SU-DHL-6 (cell line): ENCODE measurements around the gene ZNF341.
"Not testable (repeated sequence)": the region's sequence is repeated elsewhere in the genome, so short reads cannot be mapped to it uniquely, and the experiment has no call there.

Experiments used
- H2AFZ ChIP-seq: fragments of 200-600 bp; sonication (generic); 2 replicates; pipeline ENCODE4 v1.6.1; 2014; ENCODE audit warnings: low read depth, mild to moderate bottlenecking, moderate library complexity, mixed read lengths, antibody characterized with exemption, low read length; ENCODE audit not compliant: severe bottlenecking
- H3F3A ChIP-seq: fragments of 200-600 bp; shearing (Covaris generic); 2 replicates; pipeline ENCODE4 v1.6.0; 2016; ENCODE audit warnings: antibody characterized with exemption, mild to moderate bottlenecking; ENCODE audit not compliant: insufficient read depth
- H3K27ac ChIP-seq: fragments of 200-600 bp; sonication (generic); 2 replicates; pipeline ENCODE4 v1.5.1; 2016; ENCODE audit warnings: low read depth, mild to moderate bottlenecking, low read length, moderate library complexity, mixed read lengths
- H3K27me3 ChIP-seq: fragments of 200-600 bp; sonication (generic), shearing (Covaris generic); 2 replicates; pipeline ENCODE4 v1.6.0; 2014; ENCODE audit warnings: mild to moderate bottlenecking, low read length
- H3K36me3 ChIP-seq: fragments of 200-600 bp; sonication (generic); 2 replicates; pipeline ENCODE4 v1.6.1; 2014; ENCODE audit warnings: mild to moderate bottlenecking, low read length, mixed read lengths
- H3K4me2 ChIP-seq: fragments of 300-600, 200-600 bp; shearing (Covaris generic), sonication (generic); 2 replicates; pipeline ENCODE4 v1.6.0; 2014; ENCODE audit warnings: low read length, low read depth, mild to moderate bottlenecking; ENCODE audit not compliant: poor library complexity, severe bottlenecking
- H3K4me3 ChIP-seq: fragments of 200-600 bp; sonication (generic); 2 replicates; pipeline ENCODE4 v1.5.1; 2014; ENCODE audit warnings: antibody characterized with exemption, low read length, mild to moderate bottlenecking, mixed read lengths; ENCODE audit not compliant: insufficient read depth, poor library complexity, severe bottlenecking
- H3K79me2 ChIP-seq: fragments of 200-600 bp; sonication (generic); 2 replicates; pipeline ENCODE4 v1.6.1; 2014; ENCODE audit warnings: mild to moderate bottlenecking, low read length, moderate library complexity; ENCODE audit not compliant: insufficient read depth
- H3K9ac ChIP-seq: fragments of 200-600 bp; sonication (generic); 2 replicates; pipeline ENCODE4 v1.7.0; 2014; ENCODE audit warnings: mild to moderate bottlenecking, low read length
- H3K9me2 ChIP-seq: fragments of 200-600 bp; sonication (generic); replicated peaks from 2 replicates; pipeline ENCODE4 v1.6.1; 2014; ENCODE audit warnings: low read length; ENCODE audit not compliant: insufficient read depth
- H3K9me3 ChIP-seq: fragments of 200-600 bp; sonication (generic); 2 replicates; pipeline ENCODE4 v1.6.1; 2014; ENCODE audit warnings: low read length, mixed read lengths; ENCODE audit not compliant: insufficient read depth
- H4K20me1 ChIP-seq: fragments of 200-600 bp; sonication (generic); 2 replicates; pipeline ENCODE4 v1.6.1; 2014; ENCODE audit warnings: low read depth, mild to moderate bottlenecking, antibody characterized with exemption, low read length, moderate library complexity, mixed read lengths
- EZH2phosphoT487 ChIP-seq: fragments of 200-600 bp; sonication (generic), shearing (Covaris generic); conservative IDR thresholded peaks from 2 replicates; pipeline ENCODE4 v1.6.1; 2018; ENCODE audit warnings: mild to moderate bottlenecking, antibody characterized with exemption, low read length, moderate library complexity, mixed read lengths
- TF ChIP-seq, protein P1 (sequence below): fragments of 200-600 bp; sonication (generic); IDR thresholded peaks from one replicate; pipeline ENCODE4 v1.5.1; 2017; ENCODE audit warnings: antibody characterized with exemption, mild to moderate bottlenecking, low read length, moderate library complexity; ENCODE audit not compliant: insufficient read depth, poor library complexity, severe bottlenecking

Gene ZNF341

DNA sequence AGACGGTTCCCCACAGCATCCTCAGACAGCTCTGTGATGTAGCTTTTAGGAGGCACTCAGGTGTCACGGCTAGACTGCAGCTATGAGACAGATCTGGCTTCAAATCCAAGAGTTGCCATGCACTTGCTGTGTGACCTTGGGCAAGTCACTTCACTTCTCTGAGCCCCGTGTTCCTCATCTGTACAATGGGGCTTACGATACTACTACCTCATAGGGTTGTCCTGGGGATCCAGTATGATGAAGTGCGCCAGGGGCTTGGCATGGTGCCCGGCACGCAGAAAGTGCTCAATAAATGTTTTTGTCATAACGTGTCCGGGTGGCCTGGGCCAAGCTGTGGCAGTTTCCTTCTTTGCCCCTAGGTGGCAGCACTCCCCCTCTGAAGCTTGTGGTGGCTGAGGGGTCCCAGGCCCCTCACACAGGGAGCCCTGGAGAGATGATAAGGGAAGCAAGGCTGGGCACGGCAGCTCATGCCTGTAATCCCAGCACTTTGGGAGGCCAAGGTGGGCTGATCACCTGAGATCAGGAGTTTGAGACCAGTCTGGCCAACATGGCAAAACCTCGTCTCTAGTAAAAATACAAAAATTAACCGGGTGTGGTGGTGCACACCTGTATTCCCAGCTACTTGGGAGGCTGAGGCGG, 60.3 kb downstream of the ZNF341 start:
- Histone ChIP-seq H4K20me1 (no peaks in the 10 kb centered on the region), H3K9me3 (no peaks in the 10 kb centered on the region), H2AFZ (no peak overlapping the region), H3K79me2 (no peaks in the 10 kb centered on the region), H3K9me2 (no peaks in the 10 kb centered on the region), H3K27ac (0 out of 2 replicates have a peak overlapping the region, but pooled peaks have one; percentile 6), H3K9ac (no peak overlapping the region), H3K4me3 (no peak overlapping the region), H3K4me2 (no peak overlapping the region), H3K36me3 (no peaks in the 10 kb centered on the region), H3K27me3 (no peaks in the 10 kb centered on the region), H3F3A (no peaks in the 10 kb centered on the region)
- TF ChIP-seq EZH2phosphoT487 = no peak
- TF ChIP-seq, protein P1, sequence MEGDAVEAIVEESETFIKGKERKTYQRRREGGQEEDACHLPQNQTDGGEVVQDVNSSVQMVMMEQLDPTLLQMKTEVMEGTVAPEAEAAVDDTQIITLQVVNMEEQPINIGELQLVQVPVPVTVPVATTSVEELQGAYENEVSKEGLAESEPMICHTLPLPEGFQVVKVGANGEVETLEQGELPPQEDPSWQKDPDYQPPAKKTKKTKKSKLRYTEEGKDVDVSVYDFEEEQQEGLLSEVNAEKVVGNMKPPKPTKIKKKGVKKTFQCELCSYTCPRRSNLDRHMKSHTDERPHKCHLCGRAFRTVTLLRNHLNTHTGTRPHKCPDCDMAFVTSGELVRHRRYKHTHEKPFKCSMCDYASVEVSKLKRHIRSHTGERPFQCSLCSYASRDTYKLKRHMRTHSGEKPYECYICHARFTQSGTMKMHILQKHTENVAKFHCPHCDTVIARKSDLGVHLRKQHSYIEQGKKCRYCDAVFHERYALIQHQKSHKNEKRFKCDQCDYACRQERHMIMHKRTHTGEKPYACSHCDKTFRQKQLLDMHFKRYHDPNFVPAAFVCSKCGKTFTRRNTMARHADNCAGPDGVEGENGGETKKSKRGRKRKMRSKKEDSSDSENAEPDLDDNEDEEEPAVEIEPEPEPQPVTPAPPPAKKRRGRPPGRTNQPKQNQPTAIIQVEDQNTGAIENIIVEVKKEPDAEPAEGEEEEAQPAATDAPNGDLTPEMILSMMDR = peak; percentile 75

DNA sequence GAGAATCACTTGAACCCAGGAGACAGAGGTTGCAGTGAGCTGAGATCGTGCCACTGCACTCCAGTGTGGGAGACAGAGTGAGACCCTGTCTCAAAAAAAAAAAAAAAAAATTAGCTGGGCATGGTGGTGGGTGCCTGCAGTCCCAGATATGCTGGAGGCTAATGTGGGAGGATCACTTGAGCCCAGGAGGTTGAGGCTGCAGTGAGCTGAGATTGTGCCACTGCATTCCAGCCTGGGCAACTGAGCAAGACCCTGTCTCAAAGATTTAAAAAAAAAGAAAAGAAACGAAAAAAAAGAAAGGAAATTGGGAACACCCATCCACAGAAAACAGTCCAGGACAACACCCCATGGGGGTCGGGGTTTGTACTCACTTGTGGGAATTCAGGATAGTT, 60.8 kb downstream of the ZNF341 start:
- not testable (repeated sequence) for H3K9me3 ChIP-seq, H3K9ac ChIP-seq, H3K27ac ChIP-seq, H3K4me3 ChIP-seq, H3K79me2 ChIP-seq, H3K4me2 ChIP-seq, H4K20me1 ChIP-seq, H3K9me2 ChIP-seq, H3K27me3 ChIP-seq, H3K36me3 ChIP-seq, H2AFZ ChIP-seq, H3F3A ChIP-seq

DNA sequence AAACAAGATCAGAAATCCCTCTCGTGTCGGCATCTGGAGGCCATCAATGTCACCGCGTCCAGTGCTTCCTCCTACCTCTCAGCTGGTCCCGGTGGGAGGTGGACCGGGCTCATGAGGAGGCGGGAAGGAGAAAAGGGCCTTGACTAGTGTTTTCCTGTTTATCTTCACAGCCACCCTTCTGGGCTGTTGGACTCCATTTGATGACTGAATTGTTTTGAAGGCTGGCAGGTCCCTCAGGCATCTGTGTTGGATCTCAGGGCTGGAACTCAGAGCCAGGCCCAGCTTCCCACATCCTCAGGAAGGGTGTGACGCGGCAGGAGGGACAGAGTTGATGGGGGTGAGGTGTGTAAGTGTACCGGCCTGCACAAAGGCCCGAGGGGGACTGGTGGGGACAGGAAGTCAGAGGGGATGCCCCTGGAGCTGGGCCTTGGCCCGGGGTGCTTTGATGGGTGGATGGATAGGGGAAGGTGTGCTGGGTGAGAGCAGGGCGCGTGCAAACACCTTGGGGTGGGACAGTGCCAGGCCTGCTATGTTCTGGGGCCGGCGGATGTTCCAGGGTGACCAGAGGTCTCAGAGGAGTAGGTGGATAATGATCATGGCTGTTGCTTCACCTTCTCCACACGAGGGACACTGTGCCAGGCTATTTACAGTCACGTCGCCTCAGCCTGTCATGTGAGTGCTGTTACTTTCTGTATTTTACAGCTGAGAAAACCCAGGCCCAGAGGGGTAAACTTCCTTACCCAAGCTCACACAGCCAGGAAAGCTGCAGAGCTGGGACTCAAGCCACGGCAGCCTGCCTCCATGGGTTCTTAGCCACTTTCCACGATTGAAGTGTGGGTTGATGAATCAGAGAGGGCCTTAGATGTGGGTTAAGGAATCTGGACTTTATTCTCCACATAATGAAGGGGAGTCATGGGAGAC, 61.5 kb downstream of the ZNF341 start:
- H3K9me3 ChIP-seq = no peaks in the 10 kb centered on the region
- H3F3A ChIP-seq = no peaks in the 10 kb centered on the region
- H3K36me3 ChIP-seq = no peaks in the 10 kb centered on the region
- TF ChIP-seq EZH2phosphoT487 = no peak
- TF ChIP-seq, protein P1 = no peak
- H3K79me2 ChIP-seq = no peaks in the 10 kb centered on the region
- H3K27ac ChIP-seq = no peak overlapping the region
- H2AFZ ChIP-seq = no peak overlapping the region
- no peak overlapping the region for H3K4me3 ChIP-seq
- no peaks in the 10 kb centered on the region for H3K9me2 ChIP-seq
- H3K4me2 ChIP-seq = no peak overlapping the region
- no peaks in the 10 kb centered on the region for H4K20me1 ChIP-seq
- no peak overlapping the region for H3K9ac ChIP-seq
- H3K27me3 ChIP-seq = no peaks in the 10 kb centered on the region

DNA sequence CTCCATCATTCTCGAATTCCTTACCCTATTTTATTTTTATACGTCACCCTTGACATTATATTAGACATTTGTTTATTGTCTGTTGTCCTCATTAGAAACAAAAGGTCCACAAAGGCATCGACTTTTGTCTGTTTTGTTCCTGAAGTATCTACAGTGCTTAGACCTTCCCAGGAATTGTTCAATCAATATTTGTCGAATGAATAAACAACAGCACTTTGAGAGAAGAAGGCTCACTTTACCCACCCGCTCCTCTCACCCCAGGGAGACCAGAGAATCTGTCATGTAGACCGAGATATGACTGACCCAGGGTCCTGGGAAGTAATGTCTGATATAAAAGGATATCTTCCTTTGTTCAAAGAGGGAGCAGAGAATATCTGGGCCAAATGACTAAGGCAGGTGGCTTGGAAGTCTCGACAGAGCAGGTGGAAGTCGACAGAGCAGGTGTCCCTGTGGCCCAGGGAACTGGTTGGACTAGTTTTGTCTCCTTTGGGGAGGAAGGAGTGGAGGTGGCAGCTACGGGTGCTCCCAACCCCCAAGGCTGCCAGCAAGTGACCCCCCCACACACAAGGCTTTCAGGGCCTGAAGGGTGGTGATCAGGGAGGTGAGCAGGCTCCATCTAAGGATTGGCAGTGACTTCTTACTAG, 64.6 kb downstream of the ZNF341 start:
- no peaks in the 10 kb centered on the region for H3K79me2 ChIP-seq
- TF ChIP-seq EZH2phosphoT487 = no peak
- TF ChIP-seq, protein P1 = no peak
- no peaks in the 10 kb centered on the region for H3K36me3 ChIP-seq
- no peaks in the 10 kb centered on the region for H3K9me3 ChIP-seq
- no peaks in the 10 kb centered on the region for H3K27me3 ChIP-seq
- H4K20me1 ChIP-seq = no peaks in the 10 kb centered on the region
- H3K9ac ChIP-seq = no peak overlapping the region
- H3K4me3 ChIP-seq = no peak overlapping the region
- H3K9me2 ChIP-seq = no peaks in the 10 kb centered on the region
- H3K27ac ChIP-seq = no peak overlapping the region
- no peaks in the 10 kb centered on the region for H3F3A ChIP-seq
- no peak overlapping the region for H3K4me2 ChIP-seq
- H2AFZ ChIP-seq = no peak overlapping the region
